Stimulated activated naive CD8-positive, alpha-beta T cell treated with anti-CD3 and anti-CD28 coated beads, Interleukin-15, Interleukin-2, amounts not matched to agents 100 U/mL and 50 U/mL, for 24 hours (primary cell): Measurements from ENCODE around the gene PDIK1L.

Experiments
- ATAC-seq: fragments of 150-1000 bp; cut with Tn5 transposase; one replicate; pipeline ENCODE4 v1.10.0; 2021
- DNase-seq: peaks from one replicate; pipeline ENCODE4 v3.0.0; 2021

Gene PDIK1L

GRCh38 chr1:26171084-26172072, 59.8 kb downstream of the PDIK1L start, which contains the start of gene ZNF593OS:
ZNF593OS (minus strand) TSS chr1:26171832; CDS start chr1:26171661, 171 bp downstream.
- DNase-seq, result no peak
- no peak for ATAC-seq
